NCI-H2196 (cell line): Measurements from ENCODE around the gene HLA-B.
"Not testable (repeated sequence)": the region's sequence is repeated elsewhere in the genome, so short reads cannot be mapped to it uniquely, and the experiment has no call there.

Source experiments
- DNase-seq: peaks from one replicate; lab custom pipeline; 2025; ENCODE audit not compliant: unreplicated experiment; lab: John Stamatoyannopoulos, UW

The HLA-B gene

GRCh38 chr6:31356946-31357466, at the start of gene HLA-B:
Gene HLA-B (minus strand): TSS chr6:31357179. CDS start chr6:31357158, 21 bp downstream.
- DNase-seq: peak; percentile 88

GRCh38 chr6:31405996-31406395, 49.0 kb upstream of the HLA-B start:
- no peak for DNase-seq

GRCh38 chr6:31404061-31404364, 47.0 kb upstream of the HLA-B start:
- not testable (repeated sequence) for DNase-seq

GRCh38 chr6:31403283-31404060, 46.5 kb upstream of the HLA-B start, which contains the start of gene MICA:
Gene MICA (plus strand): TSS chr6:31403595. CDS start chr6:31403633, 38 bp downstream.
- DNase-seq: peak; percentile 81

- peak; percentile 28 for DNase-seq
Observed at GRCh38 chr6:31402324-31403282, 45.6 kb upstream of the HLA-B start.

- no peak for DNase-seq
Observed at GRCh38 chr6:31401403-31401802, 44.4 kb upstream of the HLA-B start.

- DNase-seq: no peak
Observed at GRCh38 chr6:31400467-31401289, 43.7 kb upstream of the HLA-B start.

- peak; percentile 82 for DNase-seq
Observed at GRCh38 chr6:31399589-31400466, 42.8 kb upstream of the HLA-B start.

- DNase-seq: no peak
Observed at GRCh38 chr6:31397901-31398525, 41.0 kb upstream of the HLA-B start.

- DNase-seq: not testable (repeated sequence)
Observed at GRCh38 chr6:31397153-31397499, 40.1 kb upstream of the HLA-B start.

GRCh38 chr6:31396422-31397152, 39.6 kb upstream of the HLA-B start:
- DNase-seq: peak; percentile 81

- DNase-seq: no peak
Observed at GRCh38 chr6:31395832-31396231, 38.9 kb upstream of the HLA-B start.

- no peak for DNase-seq
Observed at GRCh38 chr6:31394381-31394780, 37.4 kb upstream of the HLA-B start.

- DNase-seq: no peak
Observed at GRCh38 chr6:31393932-31394331, 37.0 kb upstream of the HLA-B start.

GRCh38 chr6:31389802-31390132, 32.8 kb upstream of the HLA-B start:
- not testable (repeated sequence) for DNase-seq

GRCh38 chr6:31388916-31389801, 32.2 kb upstream of the HLA-B start:
- DNase-seq: not testable (repeated sequence)

GRCh38 chr6:31386977-31387376, 30.0 kb upstream of the HLA-B start:
- DNase-seq: no peak

- DNase-seq: no peak
Observed at GRCh38 chr6:31386099-31386498, 29.1 kb upstream of the HLA-B start.
